Testis (tissue), 2 donors: Measurements from ENCODE around the gene HSF5.

Experiments
- CTCF ChIP-seq, 3 experiments: fragments of 450-650 bp in 2 of 3; fragments of 200-600 bp in 1 of 3; sonication (generic) in 1 of 3; IDR thresholded peaks; one replicate each; pipeline ENCODE4 v1.5.1; 2016 to 2019; ENCODE audit warnings: antibody characterized with exemption in 3 of 3, mild to moderate bottlenecking in 2 of 3, moderate library complexity in 1 of 3
- POLR2A ChIP-seq: fragments of 450-650 bp; IDR thresholded peaks from one replicate; pipeline ENCODE4 v1.6.1; 2017; ENCODE audit warnings: antibody characterized with exemption, mild to moderate bottlenecking, moderate library complexity

GRCh38 chr17:58432806-58433573 is 55.2 kb downstream of the HSF5 start:
- TF ChIP-seq CTCF (IDR thresholded peaks at IDR 0.05) = no peak
- TF ChIP-seq POLR2A = no peak
